Measurements from ENCODE around the gene METRNL.
A peak's percentile ranks its signal among the peaks of the same experiment; 100 is the strongest.

Gene METRNL

GRCh38 chr17:83107656-83108048 lies 28.2 kb downstream of the METRNL start:
- Histone ChIP-seq H3F3A (ENCODE audit: insufficient read depth) (peaks cover 6% of the 10 kb centered on the region), H3K27ac (ENCODE audit: low read depth, low read length) (peak overlapping the region; percentile 21; the same call in 1 of the 2 replicates), H3K27me3 (ENCODE audit: low read length) (no peaks in the 10 kb centered on the region), H3K36me3 (ENCODE audit: low read length) (no peaks in the 10 kb centered on the region), H3K9me2 (replicated peaks; ENCODE audit: insufficient read depth, low read length) (no peaks in the 10 kb centered on the region), H3K79me2 (ENCODE audit: insufficient read depth, low read length) (no peaks in the 10 kb centered on the region), H3K9ac (ENCODE audit: low read length) (no peak overlapping the region), H3K4me2 (ENCODE audit: low read depth, low read length, poor library complexity, severe bottlenecking) (no peak overlapping the region), H3K4me3 (ENCODE audit: insufficient read depth, low read length, poor library complexity, severe bottlenecking) (no peak overlapping the region), H2AFZ (ENCODE audit: low read depth, low read length, severe bottlenecking) (no peak overlapping the region), H4K20me1 (ENCODE audit: low read depth, low read length) (no peaks in the 10 kb centered on the region), H3K9me3 (ENCODE audit: insufficient read depth, low read length) (no peaks in the 10 kb centered on the region)
- TF ChIP-seq EZH2phosphoT487 (conservative IDR thresholded peaks at IDR 0.05; ENCODE audit: low read length), result no peak
- TF ChIP-seq, protein P1, sequence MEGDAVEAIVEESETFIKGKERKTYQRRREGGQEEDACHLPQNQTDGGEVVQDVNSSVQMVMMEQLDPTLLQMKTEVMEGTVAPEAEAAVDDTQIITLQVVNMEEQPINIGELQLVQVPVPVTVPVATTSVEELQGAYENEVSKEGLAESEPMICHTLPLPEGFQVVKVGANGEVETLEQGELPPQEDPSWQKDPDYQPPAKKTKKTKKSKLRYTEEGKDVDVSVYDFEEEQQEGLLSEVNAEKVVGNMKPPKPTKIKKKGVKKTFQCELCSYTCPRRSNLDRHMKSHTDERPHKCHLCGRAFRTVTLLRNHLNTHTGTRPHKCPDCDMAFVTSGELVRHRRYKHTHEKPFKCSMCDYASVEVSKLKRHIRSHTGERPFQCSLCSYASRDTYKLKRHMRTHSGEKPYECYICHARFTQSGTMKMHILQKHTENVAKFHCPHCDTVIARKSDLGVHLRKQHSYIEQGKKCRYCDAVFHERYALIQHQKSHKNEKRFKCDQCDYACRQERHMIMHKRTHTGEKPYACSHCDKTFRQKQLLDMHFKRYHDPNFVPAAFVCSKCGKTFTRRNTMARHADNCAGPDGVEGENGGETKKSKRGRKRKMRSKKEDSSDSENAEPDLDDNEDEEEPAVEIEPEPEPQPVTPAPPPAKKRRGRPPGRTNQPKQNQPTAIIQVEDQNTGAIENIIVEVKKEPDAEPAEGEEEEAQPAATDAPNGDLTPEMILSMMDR (IDR thresholded peaks at IDR 0.05; ENCODE audit: insufficient read depth, low read length, poor library complexity, severe bottlenecking), result no peak

- no peak for TF ChIP-seq EZH2phosphoT487 (conservative IDR thresholded peaks at IDR 0.05; ENCODE audit: low read length)
- TF ChIP-seq, protein P1 (IDR thresholded peaks at IDR 0.05; ENCODE audit: insufficient read depth, low read length, poor library complexity, severe bottlenecking), result no peak
- Histone ChIP-seq H3K79me2 (ENCODE audit: insufficient read depth, low read length) (no peaks in the 10 kb centered on the region), H3K9ac (ENCODE audit: low read length) (no peak overlapping the region), H3K9me3 (ENCODE audit: insufficient read depth, low read length) (no peaks in the 10 kb centered on the region), H3K4me3 (ENCODE audit: insufficient read depth, low read length, poor library complexity, severe bottlenecking) (no peak overlapping the region), H3K4me2 (ENCODE audit: low read depth, low read length, poor library complexity, severe bottlenecking) (no peak overlapping the region), H2AFZ (ENCODE audit: low read depth, low read length, severe bottlenecking) (no peak overlapping the region), H3K27me3 (ENCODE audit: low read length) (no peaks in the 10 kb centered on the region), H3K9me2 (replicated peaks; ENCODE audit: insufficient read depth, low read length) (no peaks in the 10 kb centered on the region), H3K36me3 (ENCODE audit: low read length) (no peaks in the 10 kb centered on the region), H3F3A (ENCODE audit: insufficient read depth) (peaks cover 6% of the 10 kb centered on the region), H4K20me1 (ENCODE audit: low read depth, low read length) (no peaks in the 10 kb centered on the region), H3K27ac (ENCODE audit: low read depth, low read length) (no peak overlapping the region)
These were observed 29.3 kb downstream of the METRNL start for GRCh38 chr17:83108709-83109108.

DNA sequence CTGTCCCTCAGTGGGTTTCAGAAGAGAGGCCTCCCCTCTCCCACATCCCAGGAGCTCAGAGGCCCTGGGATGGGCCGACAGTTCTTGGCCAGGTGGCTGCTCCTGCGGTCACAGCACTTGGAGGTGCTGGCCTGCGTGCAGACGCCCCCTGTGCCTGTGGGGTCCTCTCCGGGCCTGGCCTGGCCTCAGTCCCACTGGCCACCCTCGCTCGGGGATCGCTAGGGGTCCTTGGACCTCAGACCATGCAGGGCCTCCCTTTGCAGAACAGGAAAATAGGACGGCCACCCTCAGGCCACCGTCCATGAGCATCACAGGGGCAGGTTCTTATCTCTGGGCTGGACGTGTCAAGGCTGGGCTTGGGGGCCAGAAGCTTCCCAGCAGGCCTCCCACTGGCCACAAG lies 30.0 kb downstream of the METRNL start:
- Histone ChIP-seq H2AFZ (ENCODE audit: low read depth, low read length, severe bottlenecking) (no peak overlapping the region), H3K36me3 (ENCODE audit: low read length) (no peaks in the 10 kb centered on the region), H3K79me2 (ENCODE audit: insufficient read depth, low read length) (no peaks in the 10 kb centered on the region), H3K27me3 (ENCODE audit: low read length) (no peaks in the 10 kb centered on the region), H4K20me1 (ENCODE audit: low read depth, low read length) (no peaks in the 10 kb centered on the region), H3K9me2 (replicated peaks; ENCODE audit: insufficient read depth, low read length) (no peaks in the 10 kb centered on the region), H3K27ac (ENCODE audit: low read depth, low read length) (no peak overlapping the region), H3K9ac (ENCODE audit: low read length) (no peak overlapping the region), H3K4me2 (ENCODE audit: low read depth, low read length, poor library complexity, severe bottlenecking) (no peak overlapping the region), H3K9me3 (ENCODE audit: insufficient read depth, low read length) (no peaks in the 10 kb centered on the region), H3F3A (ENCODE audit: insufficient read depth) (peaks cover 6% of the 10 kb centered on the region), H3K4me3 (ENCODE audit: insufficient read depth, low read length, poor library complexity, severe bottlenecking) (no peak overlapping the region)
- no peak for TF ChIP-seq EZH2phosphoT487 (conservative IDR thresholded peaks at IDR 0.05; ENCODE audit: low read length)
- TF ChIP-seq, protein P1 (IDR thresholded peaks at IDR 0.05; ENCODE audit: insufficient read depth, low read length, poor library complexity, severe bottlenecking), result no peak

Measured in SU-DHL-6 (cell line).